Motor neuron (in vitro differentiated cells): ENCODE measurements around the gene ZNF595. TPM values are rescaled to one million over a fixed set of nuclear protein-coding genes. Genes with fewer than 3 reads are reported as not detected.
A peak's percentile ranks its signal among the peaks of the same experiment; 100 is the strongest.
"Not testable (repeated sequence)": the region's sequence is repeated elsewhere in the genome, so short reads cannot be mapped to it uniquely, and the experiment has no call there.

ENCODE experiments used
- ATAC-seq, 8 experiments: fragments of 200-7000 bp; cut with Tn5 transposase; replicated peaks in 6 of 8; 2 replicates each; pipeline ENCODE4 v1.8.0; 2021; ENCODE audit warnings: mild to moderate bottlenecking in 8 of 8, moderate library complexity in 8 of 8
- H3K27ac ChIP-seq, 2 donors: fragments of 250-450 bp; sonication (Bioruptor Pico); 2 replicates each; pipeline ENCODE4 v1.9.0; 2021; ENCODE audit warnings: antibody characterized with exemption in 2 of 2, mild to moderate bottlenecking in 2 of 2, moderate library complexity in 1 of 2
- H3K4me1 ChIP-seq, 2 donors: fragments of 250-450 bp; sonication (Bioruptor Pico); replicated peaks in 1 of 2; 2 replicates each; pipeline ENCODE4 v1.6.1; 2021; ENCODE audit warnings: antibody characterized with exemption in 2 of 2, mild to moderate bottlenecking in 2 of 2, moderate library complexity in 1 of 2
- H3K4me3 ChIP-seq, 5 donors: fragments of 250-450 bp; sonication (Bioruptor Pico); 2 replicates each; pipeline ENCODE4 v1.9.0; 2021; ENCODE audit warnings: antibody characterized with exemption in 5 of 5, mild to moderate bottlenecking in 5 of 5, moderate library complexity in 4 of 5
- WGBS, 10 experiments: fragments of 450-650 bp; shearing (Covaris generic); methylation state at CpG; one replicate each; pipeline ENCODE4 v1.0.0; 2022; 5-methylcytosine and 5-hydroxymethylcytosine counted together
- in situ Hi-C, 9 experiments: fragments of 400-800 bp; cut with MboI; loops; one replicate each; pipeline ENCODE4 v1.15.0; 2021; ENCODE audit warnings: low sequenced_read_pairs in 9 of 9, low pct_unique_long_range_greater_than_20kb in 2 of 9; ENCODE audit not compliant: unreplicated experiment in 9 of 9
- total RNA-seq, 8 experiments: library from RNA; unstranded; fragments of 300-600 nt; gene quantifications; 2 replicates each; pipeline versions ENCODE4 v1.2.3 to v1.2.4, GENCODE V29; 2022

ZNF595 gene
- total RNA-seq, 8 experiments from 2014 or later: 4.6 to 62.8 (median 12.7) TPM

GRCh38 chr4:107444-108429, 54.6 kb downstream of the ZNF595 start:
- ATAC-seq: peak in 6 of 8 experiments; percentile 41 to 69 (median 57)
- peak overlapping the region; percentile 30 to 38 (median 34) for H3K4me3 ChIP-seq
- no peak overlapping the region for H3K27ac ChIP-seq
- H3K4me1 ChIP-seq: no peaks in the 10 kb centered on the region
- WGBS, 10 experiments: 0 to 79% (median 13%) methylated on average over 1 to 27 of the region's 91 CpGs; no CpG with 5 or more reads in 3 of the 10 experiments
- in situ Hi-C loops: no loop called here

GRCh38 chr4:112771-113170, 59.6 kb downstream of the ZNF595 start:
- WGBS, 10 experiments: 20 to 38% (median 27%) methylated on average over 1 of the region's 1 CpG; no CpG with 5 or more reads in 5 of the 10 experiments
- Histone ChIP-seq H3K27ac (no peak overlapping the region), H3K4me3 (no peak overlapping the region), H3K4me1 (no peaks in the 10 kb centered on the region)
- in situ Hi-C loops: no loop called here
- ATAC-seq: no peak

- H3K27ac ChIP-seq: no peak overlapping the region
- no peaks in the 10 kb centered on the region for H3K4me1 ChIP-seq
- H3K4me3 ChIP-seq: no peak overlapping the region
- 0 to 100% (median 53%) methylated on average over 1 to 2 of the region's 2 CpGs; no CpG with 5 or more reads in 2 of the 10 experiments for WGBS, 10 experiments
- no peak for ATAC-seq
- in situ Hi-C loops: no loop called here
These were observed 60.6 kb downstream of the ZNF595 start for GRCh38 chr4:113732-114131.

- H3K4me3 ChIP-seq: no peak overlapping the region
- ATAC-seq: peak in 1 of 8 experiments; percentile 54
- in situ Hi-C loops: no loop called here
These were observed 61.0 kb downstream of the ZNF595 start for GRCh38 chr4:114149-114548.

GRCh38 chr4:116499-116898, 63.4 kb downstream of the ZNF595 start:
- WGBS, 10 experiments: 13 to 100% (median 79%) methylated on average over 1 of the region's 1 CpG; no CpG with 5 or more reads in 2 of the 10 experiments
- Histone ChIP-seq H3K4me1 (no peaks in the 10 kb centered on the region), H3K27ac (no peak overlapping the region), H3K4me3 (no peak overlapping the region)
- in situ Hi-C loops: no loop called here
- ATAC-seq: no peak

More at GRCh38 chr4:114149-114548, 61.0 kb downstream of the ZNF595 start:
- Histone ChIP-seq H3K27ac (no peak overlapping the region), H3K4me1 (no peaks in the 10 kb centered on the region)

GRCh38 chr4:120616-121015, 67.5 kb downstream of the ZNF595 start:
- WGBS, 10 experiments: 5 to 100% (median 63%) methylated on average over 1 to 5 of the region's 5 CpGs; no CpG with 5 or more reads in 2 of the 10 experiments
- no peak overlapping the region for H3K4me3 ChIP-seq
- ATAC-seq: no peak
- no peak overlapping the region for H3K27ac ChIP-seq
- no peaks in the 10 kb centered on the region for H3K4me1 ChIP-seq
- in situ Hi-C loops: no loop called here

GRCh38 chr4:121408-122084, 68.4 kb downstream of the ZNF595 start:
- ATAC-seq: no peak
- peaks cover 5 to 8% of the 10 kb centered on the region in 2 donors for H3K4me1 ChIP-seq
- WGBS, 10 experiments: 0 to 92% (median 67%) methylated on average over 1 to 7 of the region's 7 CpGs; no CpG with 5 or more reads in 1 of the 10 experiments
- H3K4me3 ChIP-seq: no peak overlapping the region
- no peak overlapping the region for H3K27ac ChIP-seq
- in situ Hi-C loops: no loop called here

GRCh38 chr4:123922-124274, 70.8 kb downstream of the ZNF595 start:
- peak overlapping the region; percentile 55 to 88 (median 81) for H3K4me3 ChIP-seq
- ATAC-seq, H3K4me1 ChIP-seq, in situ Hi-C loops: not testable (repeated sequence)
- peak overlapping the region in 1 of 2 donors; percentile 91 for H3K27ac ChIP-seq
- WGBS, 10 experiments: 11 to 60% (median 36%) methylated on average over 1 to 9 of the region's 10 CpGs; no CpG with 5 or more reads in 5 of the 10 experiments

GRCh38 chr4:124275-125081, 71.4 kb downstream of the ZNF595 start, which contains the start of gene ZNF718:
Gene ZNF718, plus strand, starts transcription at chr4:124501. Its CDS starts 170 bp downstream, at chr4:124671.
- peak; percentile 93 to 99 (median 99) for ATAC-seq
- Histone ChIP-seq H3K27ac (peak within 1 kb of the TSS; percentile 79 to 91), H3K4me1 (peaks cover 5 to 8% of the 10 kb centered on the region in 2 donors), H3K4me3 (peak within 1 kb of the TSS; percentile 55 to 88 (median 81))
- in situ Hi-C loops: no loop called here
- WGBS, 10 experiments: 0% methylated on average over 1 to 12 of the region's 44 CpGs; no CpG with 5 or more reads in 3 of the 10 experiments

- Histone ChIP-seq H3K27ac (peak overlapping the region in 1 of 2 donors; percentile 91), H3K4me3 (peak overlapping the region; percentile 55 to 88 (median 81)), H3K4me1 (peaks cover 5 to 8% of the 10 kb centered on the region in 2 donors)
- 0 to 17% (median 10%) methylated on average over 1 to 22 of the region's 30 CpGs; no CpG with 5 or more reads in 4 of the 10 experiments for WGBS, 10 experiments
- peak; percentile 12 to 40 (median 20) for ATAC-seq
- in situ Hi-C loops: no loop called here
These were observed 72.1 kb downstream of the ZNF595 start for GRCh38 chr4:125091-125771.

GRCh38 chr4:125833-126232, 72.7 kb downstream of the ZNF595 start:
- in situ Hi-C loops: no loop called here
- no peak overlapping the region for H3K27ac ChIP-seq
- WGBS, 10 experiments: 37 to 100% (median 80%) methylated on average over 1 to 5 of the region's 5 CpGs; no CpG with 5 or more reads in 3 of the 10 experiments
- no peak for ATAC-seq
- H3K4me1 ChIP-seq: peaks cover 5 to 8% of the 10 kb centered on the region in 2 donors
- peak overlapping the region; percentile 55 to 88 (median 81) for H3K4me3 ChIP-seq

GRCh38 chr4:132483-132882, 79.4 kb downstream of the ZNF595 start:
- Histone ChIP-seq H3K27ac (no peak overlapping the region), H3K4me3 (no peak overlapping the region), H3K4me1 (no peaks in the 10 kb centered on the region)
- WGBS, 10 experiments: 88 to 100% (median 100%) methylated on average over 1 of the region's 1 CpG; no CpG with 5 or more reads in 7 of the 10 experiments
- in situ Hi-C loops: no loop called here
- ATAC-seq: no peak
